Left ventricle myocardium inferior (tissue), 1 donor: Measurements from ENCODE around the gene MX2. TPM values are rescaled to one million over a fixed set of nuclear protein-coding genes. Genes with fewer than 3 reads are reported as not detected.
A peak's percentile ranks its signal among the peaks of the same experiment; 100 is the strongest.
"Not testable (repeated sequence)": the region's sequence is repeated elsewhere in the genome, so short reads cannot be mapped to it uniquely, and the experiment has no call there.

Experiments used
- DNase-seq: peaks from one replicate; pipeline ENCODE4 v3.0.0-alpha.2; 2020
- H3K27ac ChIP-seq: fragments of 200-600 bp; replicated peaks from 2 replicates; pipeline ENCODE4 v1.8.0; 2021
- H3K27me3 ChIP-seq: fragments of 200-600 bp; 2 replicates; pipeline ENCODE4 v1.8.0; 2021; ENCODE audit warnings: low read depth
- H3K36me3 ChIP-seq: fragments of 200-600 bp; 2 replicates; pipeline ENCODE4 v1.8.0; 2021
- H3K4me1 ChIP-seq: fragments of 200-600 bp; 2 replicates; pipeline ENCODE4 v1.8.0; 2021
- H3K4me3 ChIP-seq: fragments of 200-600 bp; 2 replicates; pipeline ENCODE4 v1.8.0; 2021; ENCODE audit warnings: mild to moderate bottlenecking, moderate library complexity
- H3K9me3 ChIP-seq: fragments of 200-600 bp; replicated peaks from 2 replicates; pipeline ENCODE4 v1.8.0; 2021
- CTCF ChIP-seq: fragments of 200-600 bp; IDR thresholded peaks from 2 replicates; pipeline ENCODE4 v1.8.0; 2021; ENCODE audit warnings: antibody characterized with exemption, mild to moderate bottlenecking, borderline replicate concordance
- intact Hi-C: fragments of 100-400 bp; cut with micrococcal nuclease; formaldehyde crosslinking; loops from one replicate; pipeline ENCODE4 v1.11.0; 2022
- total RNA-seq: library from RNA; stranded (reverse); fragmentation: NEBNext Ultra II Directional; extraction: Animal tissue kit (Norgen Biotek cat#: 25700); gene quantifications from one replicate; pipeline ENCODE4 v1.2.1, GENCODE V29; 2021
- donor health status: DM: no; HTN: yes; CAD: no; lungs with severe emphysema.

The MX2 gene
- total RNA-seq, 1 donor from 2014 or later = 5.4 TPM

- peaks cover 22% of the 10 kb centered on the region for H3K4me1 ChIP-seq
- no peak for TF ChIP-seq CTCF
- no peaks in the 10 kb centered on the region for H3K36me3 ChIP-seq
- intact Hi-C loops = no loop called here
- no peak for DNase-seq
- no peak overlapping the region for H3K27ac ChIP-seq
- H3K4me3 ChIP-seq = no peak overlapping the region
- H3K9me3 ChIP-seq = no peaks in the 10 kb centered on the region
- peaks cover 19% of the 10 kb centered on the region for H3K27me3 ChIP-seq
Observed at GRCh38 chr21:41359286-41359685, 2.5 kb upstream of the MX2 start.

GRCh38 chr21:41359754-41360071 lies 2.1 kb upstream of the MX2 start:
- Histone ChIP-seq H3K27ac (peak overlapping the region; percentile 89), H3K4me1 (peaks cover 27% of the 10 kb centered on the region), H3K27me3 (peaks cover 23% of the 10 kb centered on the region)
- H3K9me3 ChIP-seq, intact Hi-C loops, DNase-seq, H3K4me3 ChIP-seq, H3K36me3 ChIP-seq: not testable (repeated sequence)

GRCh38 chr21:41360072-41360821 lies 1.6 kb upstream of the MX2 start:
- no peaks in the 10 kb centered on the region for H3K36me3 ChIP-seq
- no peaks in the 10 kb centered on the region for H3K9me3 ChIP-seq
- TF ChIP-seq CTCF = peak; percentile 23
- H3K4me1 ChIP-seq = peaks cover 27% of the 10 kb centered on the region
- peak; percentile 33 for DNase-seq
- peak overlapping the region; percentile 89 for H3K27ac ChIP-seq
- H3K27me3 ChIP-seq = peaks cover 26% of the 10 kb centered on the region
- H3K4me3 ChIP-seq = no peak overlapping the region
- intact Hi-C loops = no loop called here

- Histone ChIP-seq H3K27me3 (peaks cover 33% of the 10 kb centered on the region), H3K27ac (peak overlapping the region; percentile 89), H3K36me3 (no peaks in the 10 kb centered on the region), H3K4me3 (peak overlapping the region; percentile 63), H3K9me3 (no peaks in the 10 kb centered on the region), H3K4me1 (peaks cover 27% of the 10 kb centered on the region)
- intact Hi-C loops = no loop called here
- no peak for TF ChIP-seq CTCF
- DNase-seq = no peak
Observed at GRCh38 chr21:41361053-41361785, 608 bp upstream of the MX2 start.

- Histone ChIP-seq H3K4me3 (peak overlapping the region; percentile 63), H3K27ac (peak overlapping the region; percentile 89), H3K9me3 (no peaks in the 10 kb centered on the region), H3K4me1 (peaks cover 32% of the 10 kb centered on the region), H3K36me3 (no peaks in the 10 kb centered on the region), H3K27me3 (peaks cover 39% of the 10 kb centered on the region)
- DNase-seq = no peak
- intact Hi-C loops = no loop called here
- no peak for TF ChIP-seq CTCF
Observed at GRCh38 chr21:41362605-41363369, 960 bp downstream of the MX2 start.
